A549 (cell line): ENCODE measurements around the gene ACP3. TPM values are rescaled to one million over a fixed set of nuclear protein-coding genes. Genes with fewer than 3 reads are reported as not detected.
"Not testable (repeated sequence)": the region's sequence is repeated elsewhere in the genome, so short reads cannot be mapped to it uniquely, and the experiment has no call there.

Source experiments
- ATAC-seq, 2 experiments: fragments of 200-7000 bp in 1 of 2; fragments of >200 bp in 1 of 2; cut with Nextera tagmentation in 1 of 2; cut with Tn5 transposase in 1 of 2; 3 replicates each; pipeline versions ENCODE4 v1.8.0 to v1.9.1; 2018 to 2020; ENCODE audit warnings: mild to moderate bottlenecking in 1 of 2, moderate library complexity in 1 of 2
- CTCF ChIA-PET: fragments of 300-600 bp; sonication (Branson Sonifier 250); formaldehyde crosslinking; extraction: SDS; loops from one replicate; lab custom pipeline; 2021; ENCODE audit warnings: antibody characterized with exemption, inconsistent platforms; lab: Yijun Ruan, JAX
- POLR2A ChIA-PET: fragments of 350-600 bp; formaldehyde crosslinking; extraction: SDS; loops from one replicate; lab custom pipeline; 2021; ENCODE audit warnings: antibody characterized with exemption, inconsistent platforms; lab: Yijun Ruan, JAX
- DNase-seq, 2 experiments: peaks; one replicate each; pipeline versions ENCODE4 v3.0.0 to v3.0.0-alpha.2; 2011 to 2016; ENCODE audit warnings: low read depth in 1 of 2, low spot score in 1 of 2
- FAIRE-seq: peaks from 2 replicates; lab custom pipeline; 2011; peaks lifted over from hg19 to GRCh38; lab: Jason Lieb, UNC
- H3K27ac ChIP-seq, 2 experiments: fragments of >200 bp; sonication (Bioruptor Twin); formaldehyde crosslinking; 3 replicates each; pipeline ENCODE4 v1.5.1; 2016 to 2017
- H3K4me1 ChIP-seq: fragments of >200 bp; sonication (Bioruptor Twin); formaldehyde crosslinking; 3 replicates; pipeline ENCODE4 v1.6.1; 2016
- H3K4me2 ChIP-seq: fragments of >200 bp; sonication (Bioruptor Twin); formaldehyde crosslinking; 3 replicates; pipeline ENCODE4 v1.6.1; 2016
- H3K4me3 ChIP-seq: fragments of >200 bp; sonication (Bioruptor Twin); formaldehyde crosslinking; 3 replicates; pipeline ENCODE4 v1.5.1; 2016
- H3K9me3 ChIP-seq: fragments of >200 bp; sonication (Bioruptor Twin); formaldehyde crosslinking; 3 replicates; pipeline ENCODE4 v1.6.1; 2016
- BHLHE40 ChIP-seq: IDR thresholded peaks from 2 replicates; pipeline ENCODE4 v1.6.1; 2012; ENCODE audit warnings: low read depth, low read length, inconsistent platforms
- CBX2 ChIP-seq: fragments of 200-600 bp; sonication (generic); IDR thresholded peaks from 2 replicates; pipeline ENCODE4 v1.6.1; 2016; ENCODE audit warnings: low read depth, mild to moderate bottlenecking, borderline replicate concordance
- CBX8 ChIP-seq: fragments of 200-600 bp; sonication (generic); IDR thresholded peaks from 2 replicates; pipeline ENCODE4 v1.6.1; 2016
- CHD2 ChIP-seq: fragments of 150-350 bp; IDR thresholded peaks from 2 replicates; pipeline ENCODE4 v1.6.1; 2014; ENCODE audit warnings: low read length; ENCODE audit not compliant: partially characterized antibody
- CHD4 ChIP-seq: fragments of 200-600 bp; sonication (generic); IDR thresholded peaks from 2 replicates; pipeline ENCODE4 v1.6.1; 2016; ENCODE audit warnings: antibody characterized with exemption, mild to moderate bottlenecking, borderline replicate concordance
- EHF ChIP-seq: fragments of 250-450 bp; sonication (Bioruptor Pico); IDR thresholded peaks from 2 replicates; pipeline ENCODE4 v1.5.0; 2020; ENCODE audit warnings: mild to moderate bottlenecking
- JUN ChIP-seq, 2 experiments: fragments of >200 bp; sonication (Bioruptor Twin); formaldehyde crosslinking; IDR thresholded peaks; 2 replicates in 1 of 2; 3 replicates in 1 of 2; pipeline ENCODE4 v1.6.1; 2016 to 2017
- KDM1A ChIP-seq: fragments of 200-600 bp; sonication (generic); IDR thresholded peaks from 2 replicates; pipeline ENCODE4 v1.6.1; 2016; ENCODE audit warnings: low read depth, mild to moderate bottlenecking
- MAZ ChIP-seq: fragments of 150-350 bp; IDR thresholded peaks from 2 replicates; pipeline ENCODE4 v1.6.1; 2014; ENCODE audit warnings: antibody characterized with exemption, low read depth, low read length, borderline replicate concordance
- NPAS2 ChIP-seq: fragments of 250-450 bp; sonication (Bioruptor Pico); IDR thresholded peaks from 2 replicates; pipeline ENCODE4 v1.8.0; 2022; ENCODE audit warnings: mild to moderate bottlenecking, moderate library complexity, borderline replicate concordance
- NR3C1 ChIP-seq: fragments of >200 bp; sonication (Bioruptor Twin); formaldehyde crosslinking; IDR thresholded peaks from 3 replicates; pipeline ENCODE4 v1.6.1; 2017
- RCOR1 ChIP-seq: fragments of 150-350 bp; IDR thresholded peaks from 2 replicates; pipeline ENCODE4 v1.6.1; 2014; ENCODE audit warnings: antibody characterized with exemption, low read length, low read depth
- RNF2 ChIP-seq: fragments of 200-600 bp; sonication (generic); IDR thresholded peaks from 2 replicates; pipeline ENCODE4 v1.6.1; 2016; ENCODE audit warnings: low read depth, mild to moderate bottlenecking, antibody characterized with exemption, moderate library complexity, borderline replicate concordance
- SMC3 ChIP-seq: fragments of >200 bp; sonication (Bioruptor Twin); formaldehyde crosslinking; IDR thresholded peaks from 3 replicates; pipeline ENCODE4 v1.6.1; 2018; ENCODE audit warnings: inconsistent platforms
- SREBF2 ChIP-seq: fragments of 450-650 bp; IDR thresholded peaks from 2 replicates; pipeline ENCODE4 v1.6.1; 2014; ENCODE audit warnings: mild to moderate bottlenecking, moderate library complexity
- TP53 ChIP-seq: fragments of 250-450 bp; sonication (Bioruptor Pico); IDR thresholded peaks from 2 replicates; pipeline ENCODE4 v1.5.0; 2021; ENCODE audit warnings: mild to moderate bottlenecking, moderate library complexity
- ZC3H11A ChIP-seq: fragments of 450-650 bp; IDR thresholded peaks from 2 replicates; pipeline ENCODE4 v1.6.1; 2014; ENCODE audit warnings: antibody characterized with exemption, mild to moderate bottlenecking
- ZFP36 ChIP-seq: fragments of 450-650 bp; IDR thresholded peaks from 2 replicates; pipeline ENCODE4 v1.6.1; 2014; ENCODE audit warnings: borderline replicate concordance; ENCODE audit not compliant: partially characterized antibody
- ZSCAN20 ChIP-seq: fragments of 250-450 bp; sonication (Bioruptor Pico); IDR thresholded peaks from 2 replicates; pipeline ENCODE4 v1.8.0; 2022; ENCODE audit warnings: mild to moderate bottlenecking, moderate library complexity
- WGBS: methylation state at CpG from one replicate; pipeline ENCODE4 v1.1.6; 2017; ENCODE audit errors: missing lambda C conversion rate; 5-methylcytosine and 5-hydroxymethylcytosine counted together
- polyA plus RNA-seq, 4 experiments: library from polyadenylated mRNA; depleted of rRNA in 3 of 4; stranded (reverse); fragments of >200 nt; fragmentation: RNase III in 1 of 4; extraction: RNeasy Plus Mini Kit Qiagen cat#74134 plus additional on column Dnase treatment in 1 of 4; gene quantifications; 2 replicates in 3 of 4; 3 replicates in 1 of 4; pipeline ENCODE4 v1.2.3, GENCODE V29; 2011 to 2017
- TF ChIP-seq, protein P1 (sequence below): fragments of >200 bp; sonication (Bioruptor Twin); formaldehyde crosslinking; IDR thresholded peaks from 3 replicates; pipeline ENCODE4 v1.6.1; 2016
- TF ChIP-seq, protein P2 (sequence below): fragments of 250-450 bp; sonication (Bioruptor Pico); IDR thresholded peaks from 2 replicates; pipeline ENCODE4 v1.5.0; 2020; ENCODE audit warnings: low read depth, mild to moderate bottlenecking, moderate library complexity
- TF ChIP-seq, protein P3 (sequence below): IDR thresholded peaks from 2 replicates; pipeline ENCODE4 v1.6.1; 2012
- TF ChIP-seq, protein P4 (sequence below): IDR thresholded peaks from 2 replicates; pipeline ENCODE4 v1.6.1; 2012; ENCODE audit warnings: low read depth, borderline replicate concordance

Gene ACP3
- polyA plus RNA-seq, 2 of the 4 experiments (the other 2 are of a cell fraction), result 0.09 to 0.19 TPM

DNA sequence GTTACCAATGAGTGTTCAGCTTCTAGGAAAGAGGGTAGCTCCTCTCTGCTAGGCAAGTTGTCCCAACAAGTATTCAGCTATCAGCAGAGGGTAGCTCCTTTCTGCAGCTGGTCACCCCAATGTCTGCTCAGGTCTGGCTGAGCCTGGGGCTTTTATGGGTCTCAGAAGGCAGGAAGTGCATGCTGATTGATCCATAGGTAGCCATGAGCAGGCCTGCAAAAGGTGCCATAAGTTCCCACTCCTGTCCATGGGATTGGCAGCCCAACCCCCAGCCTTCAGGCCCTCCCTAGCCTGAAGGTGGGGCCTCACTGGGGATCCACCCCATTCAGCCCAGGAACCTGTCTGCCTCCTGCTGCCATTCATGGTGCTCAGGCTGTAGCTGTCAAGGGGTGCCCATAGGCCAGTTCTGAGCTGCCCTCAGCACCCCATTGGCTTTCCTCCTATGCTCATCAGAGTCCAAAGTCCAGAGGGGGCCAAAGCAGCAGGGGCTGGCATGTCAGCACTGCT is 65.5 kb downstream of the ACP3 start:
- POLR2A ChIA-PET, result no interaction called here
- no peak overlapping the region for H3K27ac ChIP-seq
- CTCF ChIA-PET, result interaction anchor here (0.6 to 2.6 kb wide), 5 partner anchors 14 to 188 kb away, joined by 3 to 5 read pairs (median 3); no protein-coding TSS in a partner anchor
- H3K4me1 ChIP-seq, result no peaks in the 10 kb centered on the region
- no peak overlapping the region for H3K4me2 ChIP-seq
- DNase-seq (no peak), ATAC-seq (no peak)
- TF ChIP-seq BHLHE40 (no peak), NPAS2 (CRISPR knock-in tag) (no peak), JUN (IDR thresholded peaks at IDR 0.05) (no peak), MAZ (no peak), NR3C1 (no peak), SREBF2 (no peak), ZFP36 (no peak), ZSCAN20 (CRISPR knock-in tag) (no peak), CBX8 (no peak), RNF2 (no peak)
- TF ChIP-seq, protein P1, sequence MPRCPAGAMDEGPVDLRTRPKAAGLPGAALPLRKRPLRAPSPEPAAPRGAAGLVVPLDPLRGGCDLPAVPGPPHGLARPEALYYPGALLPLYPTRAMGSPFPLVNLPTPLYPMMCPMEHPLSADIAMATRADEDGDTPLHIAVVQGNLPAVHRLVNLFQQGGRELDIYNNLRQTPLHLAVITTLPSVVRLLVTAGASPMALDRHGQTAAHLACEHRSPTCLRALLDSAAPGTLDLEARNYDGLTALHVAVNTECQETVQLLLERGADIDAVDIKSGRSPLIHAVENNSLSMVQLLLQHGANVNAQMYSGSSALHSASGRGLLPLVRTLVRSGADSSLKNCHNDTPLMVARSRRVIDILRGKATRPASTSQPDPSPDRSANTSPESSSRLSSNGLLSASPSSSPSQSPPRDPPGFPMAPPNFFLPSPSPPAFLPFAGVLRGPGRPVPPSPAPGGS, result no peak
- TF ChIP-seq, all 56 proteins: peak for 0
- Histone ChIP-seq H3K4me3 (no peak overlapping the region), H3K9me3 (no peaks in the 10 kb centered on the region)
- FAIRE-seq, result no peak

DNA sequence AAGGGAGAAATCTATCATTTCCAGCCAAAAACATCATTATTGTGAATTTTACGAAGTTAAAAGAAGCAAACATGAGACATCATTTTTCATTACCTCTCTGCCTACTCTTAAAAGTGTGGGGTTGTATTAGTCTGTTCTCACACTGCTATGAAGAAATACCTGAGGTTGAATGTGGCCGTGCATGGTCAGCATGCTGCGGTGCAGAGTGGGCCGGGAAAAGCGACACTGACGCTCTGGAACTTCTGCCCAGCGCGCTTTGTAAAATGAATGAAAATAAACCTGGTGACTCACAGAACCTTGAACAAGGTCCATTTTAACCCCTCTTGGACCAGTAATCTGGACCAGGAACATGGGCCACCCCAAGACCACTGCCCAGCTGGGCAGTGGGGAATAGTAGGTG is 69.1 kb downstream of the ACP3 start:
- no peak for FAIRE-seq
- Histone ChIP-seq H3K27ac (no peak overlapping the region), H3K4me3 (no peak overlapping the region), H3K9me3 (no peaks in the 10 kb centered on the region), H3K4me1 (no peaks in the 10 kb centered on the region), H3K4me2 (no peak overlapping the region)
- POLR2A ChIA-PET, result no interaction called here
- 81% methylated on average over 8 of the region's 8 CpGs for WGBS
- ATAC-seq, result no peak
- CTCF ChIA-PET, result no interaction called here
- no peak for DNase-seq
- no peak for TF ChIP-seq SMC3
- TF ChIP-seq CBX8, result no peak
- no peak for TF ChIP-seq RCOR1
- TF ChIP-seq, protein P2, sequence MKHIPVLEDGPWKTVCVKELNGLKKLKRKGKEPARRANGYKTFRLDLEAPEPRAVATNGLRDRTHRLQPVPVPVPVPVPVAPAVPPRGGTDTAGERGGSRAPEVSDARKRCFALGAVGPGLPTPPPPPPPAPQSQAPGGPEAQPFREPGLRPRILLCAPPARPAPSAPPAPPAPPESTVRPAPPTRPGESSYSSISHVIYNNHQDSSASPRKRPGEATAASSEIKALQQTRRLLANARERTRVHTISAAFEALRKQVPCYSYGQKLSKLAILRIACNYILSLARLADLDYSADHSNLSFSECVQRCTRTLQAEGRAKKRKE (CRISPR knock-in tag), result no peak
- no peak for TF ChIP-seq JUN (IDR thresholded peaks at IDR 0.05)
- no peak for TF ChIP-seq EHF
- no peak for TF ChIP-seq CHD2
- TF ChIP-seq, protein P3, sequence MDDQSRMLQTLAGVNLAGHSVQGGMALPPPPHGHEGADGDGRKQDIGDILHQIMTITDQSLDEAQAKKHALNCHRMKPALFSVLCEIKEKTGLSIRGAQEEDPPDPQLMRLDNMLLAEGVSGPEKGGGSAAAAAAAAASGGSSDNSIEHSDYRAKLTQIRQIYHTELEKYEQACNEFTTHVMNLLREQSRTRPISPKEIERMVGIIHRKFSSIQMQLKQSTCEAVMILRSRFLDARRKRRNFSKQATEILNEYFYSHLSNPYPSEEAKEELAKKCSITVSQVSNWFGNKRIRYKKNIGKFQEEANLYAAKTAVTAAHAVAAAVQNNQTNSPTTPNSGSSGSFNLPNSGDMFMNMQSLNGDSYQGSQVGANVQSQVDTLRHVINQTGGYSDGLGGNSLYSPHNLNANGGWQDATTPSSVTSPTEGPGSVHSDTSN, result no peak
- TF ChIP-seq, protein P4, sequence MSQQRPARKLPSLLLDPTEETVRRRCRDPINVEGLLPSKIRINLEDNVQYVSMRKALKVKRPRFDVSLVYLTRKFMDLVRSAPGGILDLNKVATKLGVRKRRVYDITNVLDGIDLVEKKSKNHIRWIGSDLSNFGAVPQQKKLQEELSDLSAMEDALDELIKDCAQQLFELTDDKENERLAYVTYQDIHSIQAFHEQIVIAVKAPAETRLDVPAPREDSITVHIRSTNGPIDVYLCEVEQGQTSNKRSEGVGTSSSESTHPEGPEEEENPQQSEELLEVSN, result no peak
- TF ChIP-seq CHD4, result no peak
- no peak for TF ChIP-seq MAZ
- TF ChIP-seq CBX2, result no peak
- no peak for TF ChIP-seq KDM1A
- no peak for TF ChIP-seq ZC3H11A
- no peak for TF ChIP-seq ZFP36
- TF ChIP-seq TP53 (CRISPR knock-in tag), result no peak

DNA sequence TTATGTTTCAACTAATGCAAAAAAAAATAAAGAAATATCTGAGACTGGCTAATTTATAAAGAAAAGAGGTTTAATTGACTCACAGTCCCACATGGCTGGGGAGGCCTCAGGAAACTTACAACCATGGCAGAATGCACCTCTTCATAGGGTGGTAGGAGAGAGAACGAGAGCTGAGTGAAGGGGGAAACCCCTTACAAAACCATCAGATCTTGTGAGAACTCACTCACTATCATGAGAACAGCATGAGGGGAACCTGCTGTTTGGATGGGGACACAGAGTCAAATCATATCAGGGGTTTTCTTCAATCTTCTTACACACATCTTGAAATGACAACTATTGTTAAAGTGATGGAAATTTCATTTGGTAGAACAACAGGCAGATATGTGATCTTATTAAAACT is 75.5 kb downstream of the ACP3 start:
- WGBS, result 65% methylated on average over 1 of the region's 1 CpG
- FAIRE-seq, H3K4me1 ChIP-seq, H3K4me2 ChIP-seq, DNase-seq, POLR2A ChIA-PET, H3K4me3 ChIP-seq, H3K9me3 ChIP-seq, ATAC-seq, H3K27ac ChIP-seq: not testable (repeated sequence)
- CTCF ChIA-PET, result interaction anchor here (0.7 kb wide), 1 partner anchor 136 kb away, joined by 3 read pairs; no protein-coding TSS in a partner anchor
